ENCODE data around the gene DENND4A.

The DENND4A gene

GRCh38 chr15:65626856-65627255, 165.2 kb downstream of the DENND4A start:
- intact Hi-C loops (cut with DNase I; ENCODE audit: low total_unique reads) = no loop called here
- TF ChIP-seq, protein P1, sequence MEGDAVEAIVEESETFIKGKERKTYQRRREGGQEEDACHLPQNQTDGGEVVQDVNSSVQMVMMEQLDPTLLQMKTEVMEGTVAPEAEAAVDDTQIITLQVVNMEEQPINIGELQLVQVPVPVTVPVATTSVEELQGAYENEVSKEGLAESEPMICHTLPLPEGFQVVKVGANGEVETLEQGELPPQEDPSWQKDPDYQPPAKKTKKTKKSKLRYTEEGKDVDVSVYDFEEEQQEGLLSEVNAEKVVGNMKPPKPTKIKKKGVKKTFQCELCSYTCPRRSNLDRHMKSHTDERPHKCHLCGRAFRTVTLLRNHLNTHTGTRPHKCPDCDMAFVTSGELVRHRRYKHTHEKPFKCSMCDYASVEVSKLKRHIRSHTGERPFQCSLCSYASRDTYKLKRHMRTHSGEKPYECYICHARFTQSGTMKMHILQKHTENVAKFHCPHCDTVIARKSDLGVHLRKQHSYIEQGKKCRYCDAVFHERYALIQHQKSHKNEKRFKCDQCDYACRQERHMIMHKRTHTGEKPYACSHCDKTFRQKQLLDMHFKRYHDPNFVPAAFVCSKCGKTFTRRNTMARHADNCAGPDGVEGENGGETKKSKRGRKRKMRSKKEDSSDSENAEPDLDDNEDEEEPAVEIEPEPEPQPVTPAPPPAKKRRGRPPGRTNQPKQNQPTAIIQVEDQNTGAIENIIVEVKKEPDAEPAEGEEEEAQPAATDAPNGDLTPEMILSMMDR (IDR thresholded peaks at IDR 0.05) = no peak
- H3K36me3 ChIP-seq = peaks cover 16 to 31% (median 19%) of the 10 kb centered on the region in 3 donors
- H3K27ac ChIP-seq = no peak overlapping the region
- H3K4me1 ChIP-seq = no peaks in the 10 kb centered on the region
- H3K9me3 ChIP-seq = no peaks in the 10 kb centered on the region
- no peak overlapping the region for H3K4me3 ChIP-seq
- H3K27me3 ChIP-seq = no peaks in the 10 kb centered on the region
- DNase-seq = no peak

GRCh38 chr15:65623103-65623502, 169.0 kb downstream of the DENND4A start:
- Histone ChIP-seq H3K9me3 (no peaks in the 10 kb centered on the region), H3K4me3 (no peak overlapping the region), H3K27ac (no peak overlapping the region), H3K36me3 (peaks cover 16 to 38% (median 19%) of the 10 kb centered on the region in 3 donors), H3K4me1 (no peaks in the 10 kb centered on the region), H3K27me3 (no peaks in the 10 kb centered on the region)
- intact Hi-C loops (cut with DNase I; ENCODE audit: low total_unique reads) = no loop called here
- TF ChIP-seq, protein P1 (IDR thresholded peaks at IDR 0.05) = no peak
- DNase-seq = no peak

- TF ChIP-seq, protein P1 (IDR thresholded peaks at IDR 0.05) = no peak
- no peak for DNase-seq
- H3K27me3 ChIP-seq = no peaks in the 10 kb centered on the region
- peaks cover 16 to 35% (median 19%) of the 10 kb centered on the region in 3 donors for H3K36me3 ChIP-seq
- H3K4me3 ChIP-seq = no peak within 1 kb of the TSS
- no peaks in the 10 kb centered on the region for H3K4me1 ChIP-seq
- H3K9me3 ChIP-seq = no peaks in the 10 kb centered on the region
- intact Hi-C loops (cut with DNase I; ENCODE audit: low total_unique reads) = no loop called here
- H3K27ac ChIP-seq = no peak within 1 kb of the TSS
Observed at GRCh38 chr15:65621638-65622037, 170.5 kb downstream of the DENND4A start, which contains the start of gene SLC24A1. TSS of gene SLC24A1 (plus strand) at chr15:65621938. CDS start at chr15:65624081, 2,143 bp downstream.

DNA sequence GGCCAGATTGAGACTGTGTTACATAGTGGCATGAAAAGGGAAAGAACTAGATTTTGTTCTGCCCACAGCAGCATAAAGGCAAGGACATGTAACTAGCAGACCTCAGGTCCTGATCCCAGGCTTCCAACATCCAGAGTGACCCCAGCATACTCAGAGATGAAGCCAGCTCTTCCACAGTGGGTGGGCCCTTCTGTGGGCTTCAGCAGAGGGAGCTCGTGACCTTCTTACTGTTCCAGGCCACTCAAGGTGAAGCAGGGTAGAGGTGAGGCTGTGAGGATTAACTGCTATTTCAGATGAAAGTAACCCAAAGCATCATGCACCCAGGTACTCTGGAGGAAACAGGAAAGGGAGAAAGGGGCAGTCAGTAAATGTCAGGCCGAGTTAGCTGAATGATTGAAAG, 171.3 kb downstream of the DENND4A start:
- intact Hi-C loops (cut with DNase I; ENCODE audit: low total_unique reads) = no loop called here
- DNase-seq = no peak
- H3K4me3 ChIP-seq = no peak overlapping the region

GRCh38 chr15:65619626-65620290, 172.3 kb downstream of the DENND4A start:
- H3K36me3 ChIP-seq = peaks cover 6 to 16% (median 9%) of the 10 kb centered on the region in 3 donors
- no peak overlapping the region for H3K27ac ChIP-seq
- no peaks in the 10 kb centered on the region for H3K4me1 ChIP-seq
- intact Hi-C loops (cut with DNase I; ENCODE audit: low total_unique reads) = no loop called here
- no peaks in the 10 kb centered on the region for H3K9me3 ChIP-seq
- TF ChIP-seq, protein P1 (IDR thresholded peaks at IDR 0.05) = no peak
- no peak overlapping the region for H3K4me3 ChIP-seq
- no peak for DNase-seq
- no peaks in the 10 kb centered on the region for H3K27me3 ChIP-seq

More for the DNA sequence above, 171.3 kb downstream of the DENND4A start:
- Histone ChIP-seq H3K4me1 (no peaks in the 10 kb centered on the region), H3K36me3 (peaks cover 12 to 27% (median 16%) of the 10 kb centered on the region in 3 donors), H3K27me3 (no peaks in the 10 kb centered on the region), H3K27ac (no peak overlapping the region), H3K9me3 (no peaks in the 10 kb centered on the region)
- TF ChIP-seq, protein P1 (IDR thresholded peaks at IDR 0.05) = no peak
